Endothelial cell (in vitro differentiated cells): ENCODE data around the gene PHRF1. TPM values are rescaled to one million over a fixed set of nuclear protein-coding genes. Genes with fewer than 3 reads are reported as not detected.

Source experiments
- DNase-seq: peaks from one replicate; pipeline ENCODE4 v3.0.0; 2021; ENCODE audit warnings: low spot score
- H3K27ac Mint-ChIP-seq: one replicate; pipeline ENCODE4 v1.8.0; 2021; ENCODE audit warnings: mixed read lengths, inconsistent platforms; ENCODE audit not compliant: unreplicated experiment
- H3K27me3 Mint-ChIP-seq: one replicate; pipeline ENCODE4 v1.8.0; 2021; ENCODE audit warnings: mild to moderate bottlenecking, moderate library complexity, mixed read lengths, inconsistent platforms; ENCODE audit not compliant: unreplicated experiment
- H3K36me3 Mint-ChIP-seq: one replicate; pipeline ENCODE4 v1.8.0; 2021; ENCODE audit warnings: mild to moderate bottlenecking, low read depth, mixed read lengths, inconsistent platforms; ENCODE audit not compliant: unreplicated experiment
- H3K4me1 Mint-ChIP-seq: one replicate; pipeline ENCODE4 v1.8.0; 2021; ENCODE audit warnings: mild to moderate bottlenecking, mixed read lengths, inconsistent platforms; ENCODE audit not compliant: unreplicated experiment
- H3K4me3 Mint-ChIP-seq: one replicate; pipeline ENCODE4 v1.8.0; 2021; ENCODE audit warnings: mild to moderate bottlenecking, mixed read lengths, inconsistent platforms; ENCODE audit not compliant: unreplicated experiment
- H3K9me3 Mint-ChIP-seq: one replicate; pipeline ENCODE4 v1.8.0; 2021; ENCODE audit warnings: mixed read lengths, inconsistent platforms; ENCODE audit not compliant: unreplicated experiment
- total RNA-seq: library from RNA; stranded (reverse); fragmentation: NEBNext Ultra II Directional; extraction: Animal tissue kit (Norgen Biotek cat#: 25700); gene quantifications from one replicate; pipeline ENCODE4 v1.2.1, GENCODE V29; 2021; ENCODE audit not compliant: unreplicated experiment
- TF ChIP-seq, protein P1 (sequence below): fragments of 200-600 bp; sonication (generic); IDR thresholded peaks from one replicate; pipeline ENCODE4 v1.5.0; 2021; ENCODE audit warnings: antibody characterized with exemption; ENCODE audit not compliant: unreplicated experiment

The PHRF1 gene
- total RNA-seq, 1 donor from 2014 or later, result 29.5 TPM

DNA sequence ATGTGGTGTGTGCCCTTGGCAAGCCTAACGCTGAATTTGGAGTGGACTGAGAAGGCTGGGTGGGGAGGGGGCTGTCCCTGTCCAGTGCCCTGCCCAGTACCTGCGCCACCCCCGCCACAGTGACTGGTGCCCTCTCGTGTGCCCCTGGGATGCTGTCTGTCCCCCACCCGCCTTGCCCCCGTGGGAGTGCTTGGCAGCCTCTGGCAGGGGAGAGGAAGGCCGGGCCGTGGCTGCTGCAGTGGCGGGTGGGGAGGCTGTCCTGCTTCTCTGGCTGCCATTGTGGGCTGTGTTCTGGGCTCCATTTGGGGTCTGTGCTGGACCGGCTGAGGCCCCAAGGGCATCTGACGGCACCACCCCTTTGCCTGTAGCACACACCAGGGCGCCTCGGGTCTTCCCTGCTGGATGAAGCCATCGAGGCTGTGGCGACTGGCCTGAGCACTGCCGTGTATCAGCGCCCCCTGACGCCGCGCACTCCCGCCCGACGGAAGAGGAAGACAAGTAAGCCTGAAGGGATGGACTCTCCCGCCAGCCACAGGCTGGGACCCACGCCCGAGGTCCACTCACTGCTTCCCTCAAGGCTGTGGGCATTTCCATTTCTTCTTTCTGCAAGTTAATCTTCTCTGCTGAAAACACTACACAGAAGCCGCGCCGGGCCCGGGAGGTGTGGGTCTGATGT lies 21.9 kb downstream of the PHRF1 start:
- TF ChIP-seq, protein P1, sequence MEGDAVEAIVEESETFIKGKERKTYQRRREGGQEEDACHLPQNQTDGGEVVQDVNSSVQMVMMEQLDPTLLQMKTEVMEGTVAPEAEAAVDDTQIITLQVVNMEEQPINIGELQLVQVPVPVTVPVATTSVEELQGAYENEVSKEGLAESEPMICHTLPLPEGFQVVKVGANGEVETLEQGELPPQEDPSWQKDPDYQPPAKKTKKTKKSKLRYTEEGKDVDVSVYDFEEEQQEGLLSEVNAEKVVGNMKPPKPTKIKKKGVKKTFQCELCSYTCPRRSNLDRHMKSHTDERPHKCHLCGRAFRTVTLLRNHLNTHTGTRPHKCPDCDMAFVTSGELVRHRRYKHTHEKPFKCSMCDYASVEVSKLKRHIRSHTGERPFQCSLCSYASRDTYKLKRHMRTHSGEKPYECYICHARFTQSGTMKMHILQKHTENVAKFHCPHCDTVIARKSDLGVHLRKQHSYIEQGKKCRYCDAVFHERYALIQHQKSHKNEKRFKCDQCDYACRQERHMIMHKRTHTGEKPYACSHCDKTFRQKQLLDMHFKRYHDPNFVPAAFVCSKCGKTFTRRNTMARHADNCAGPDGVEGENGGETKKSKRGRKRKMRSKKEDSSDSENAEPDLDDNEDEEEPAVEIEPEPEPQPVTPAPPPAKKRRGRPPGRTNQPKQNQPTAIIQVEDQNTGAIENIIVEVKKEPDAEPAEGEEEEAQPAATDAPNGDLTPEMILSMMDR, result no peak
- H3K27ac Mint-ChIP-seq, result no peak overlapping the region
- DNase-seq, result no peak
- H3K4me1 Mint-ChIP-seq, result no peaks in the 10 kb centered on the region
- H3K4me3 Mint-ChIP-seq, result no peak overlapping the region
- peaks cover 6% of the 10 kb centered on the region for H3K27me3 Mint-ChIP-seq
- H3K9me3 Mint-ChIP-seq, result no peaks in the 10 kb centered on the region
- peaks cover 32% of the 10 kb centered on the region for H3K36me3 Mint-ChIP-seq

DNA sequence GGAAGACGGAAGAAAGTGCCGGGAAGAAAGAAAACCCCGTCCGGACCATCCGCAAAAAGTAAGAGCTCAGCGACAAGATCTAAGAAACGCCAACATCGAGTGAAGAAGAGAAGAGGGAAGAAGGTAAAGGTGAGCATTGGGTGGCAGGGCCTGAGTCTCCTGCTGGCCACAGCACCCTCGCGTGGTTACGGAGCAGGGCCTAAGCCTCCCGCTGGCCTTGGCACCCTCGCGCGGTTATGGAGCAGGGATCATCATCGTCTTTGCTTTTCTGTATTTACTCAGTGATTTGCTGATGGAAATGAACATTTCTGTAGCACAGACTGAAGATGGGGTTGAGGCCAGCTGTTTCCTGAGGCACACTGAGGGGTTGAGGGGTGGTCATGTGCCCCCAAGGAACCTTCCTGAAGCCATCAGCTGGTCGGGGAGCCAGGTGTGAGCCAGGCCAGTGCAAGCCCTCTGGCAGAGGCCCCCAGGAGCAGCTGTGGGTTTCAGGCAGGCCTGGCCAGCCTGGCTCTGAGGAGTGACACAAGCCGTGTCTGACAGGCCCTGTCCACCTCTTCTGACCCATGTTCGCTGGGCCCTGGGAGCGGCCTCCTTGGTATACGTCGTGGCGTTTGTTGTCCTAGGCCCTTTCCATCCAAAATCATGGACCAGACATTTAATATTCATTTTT lies 25.4 kb downstream of the PHRF1 start:
- Mint-ChIP-seq H3K4me3 (no peak overlapping the region), H3K27ac (no peak overlapping the region), H3K36me3 (peaks cover 29% of the 10 kb centered on the region), H3K4me1 (no peaks in the 10 kb centered on the region), H3K27me3 (peaks cover 4% of the 10 kb centered on the region), H3K9me3 (no peaks in the 10 kb centered on the region)
- TF ChIP-seq, protein P1, result no peak
- DNase-seq, result no peak

DNA sequence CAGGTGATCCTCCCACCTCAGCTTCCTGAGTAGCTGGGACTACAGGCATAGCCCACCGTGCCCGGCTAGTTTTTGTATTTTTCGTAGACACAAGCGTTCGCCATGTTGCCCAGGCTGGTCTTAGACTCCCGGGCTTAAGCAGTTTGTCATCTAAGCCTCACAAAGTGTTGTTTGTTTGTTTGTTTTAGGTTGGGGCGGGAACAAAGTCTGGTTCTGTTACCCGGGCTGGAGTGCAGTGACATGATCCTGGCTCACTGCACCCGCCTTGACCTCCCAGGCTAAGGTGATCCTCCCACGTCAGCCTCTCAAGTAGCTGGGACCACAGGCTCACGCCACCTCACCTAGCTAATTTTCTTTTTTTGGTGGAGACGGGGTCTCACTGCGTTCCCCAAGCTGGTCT lies 26.9 kb downstream of the PHRF1 start:
- TF ChIP-seq, protein P1, result no peak
- H3K27ac Mint-ChIP-seq, result no peak overlapping the region
- H3K27me3 Mint-ChIP-seq, result peaks cover 4% of the 10 kb centered on the region
- peaks cover 26% of the 10 kb centered on the region for H3K36me3 Mint-ChIP-seq
- no peaks in the 10 kb centered on the region for H3K4me1 Mint-ChIP-seq
- DNase-seq, result no peak
- H3K4me3 Mint-ChIP-seq, result no peak overlapping the region
- H3K9me3 Mint-ChIP-seq, result no peaks in the 10 kb centered on the region

DNA sequence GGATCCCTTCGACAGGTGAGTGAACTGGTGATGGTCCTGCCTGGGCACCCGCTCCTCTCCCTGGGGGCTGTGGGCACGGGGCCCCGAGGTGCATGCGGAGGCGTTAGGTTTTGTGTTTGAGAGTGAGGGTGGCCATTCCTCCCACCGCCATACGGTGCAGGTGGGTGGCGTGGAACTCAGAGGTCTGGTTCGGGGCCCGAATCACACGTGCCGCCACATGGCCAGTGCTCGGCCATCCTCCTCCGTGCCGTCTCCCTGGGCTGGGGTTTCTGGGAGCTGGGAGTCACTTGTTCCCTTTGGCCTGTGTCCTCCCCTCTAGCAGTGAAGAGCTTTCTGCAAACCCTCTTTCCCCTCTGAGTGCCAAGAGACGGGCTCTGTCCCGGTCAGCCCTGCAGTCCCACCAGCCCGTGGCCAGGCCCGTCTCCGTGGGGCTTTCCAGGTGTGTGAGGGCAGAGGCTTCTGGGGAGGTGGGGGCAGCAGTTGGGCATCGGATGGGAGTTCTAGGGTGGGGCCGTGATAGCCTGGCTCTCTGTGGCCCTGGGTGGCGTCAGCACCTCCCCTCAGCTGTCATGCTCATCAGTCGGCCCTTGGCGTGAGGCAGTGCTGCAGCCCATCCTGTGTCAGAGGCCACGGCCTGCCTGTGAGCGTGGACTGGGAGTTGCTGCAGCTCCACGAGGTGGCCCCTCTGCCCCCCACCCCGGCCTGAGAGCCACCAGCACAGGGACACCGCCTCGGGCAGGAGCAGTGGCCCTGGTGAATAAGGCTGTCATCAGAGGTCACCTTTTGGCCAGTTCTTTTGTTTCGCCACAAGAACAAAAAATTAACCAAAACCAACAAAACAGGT lies 29.2 kb downstream of the PHRF1 start:
- DNase-seq, result no peak
- TF ChIP-seq, protein P1, result no peak
- no peaks in the 10 kb centered on the region for H3K4me1 Mint-ChIP-seq
- H3K9me3 Mint-ChIP-seq, result no peaks in the 10 kb centered on the region
- no peak overlapping the region for H3K4me3 Mint-ChIP-seq
- H3K27me3 Mint-ChIP-seq, result peaks cover 7% of the 10 kb centered on the region
- no peak overlapping the region for H3K27ac Mint-ChIP-seq
- H3K36me3 Mint-ChIP-seq, result peaks cover 20% of the 10 kb centered on the region
